Stimulated activated CD4-positive, alpha-beta T cell treated with anti-CD3 and anti-CD28 coated beads, Interleukin-15, amount 100 ng/mL, for 48 hours (primary cell): ENCODE data around the gene SSRP1.
"Not testable (repeated sequence)": the region's sequence is repeated elsewhere in the genome, so short reads cannot be mapped to it uniquely, and the experiment has no call there.

ENCODE experiments used
- DNase-seq, 2 donors: peaks; one replicate each; pipeline ENCODE4 v3.0.0-alpha.2; 2020; ENCODE audit warnings: low read depth in 2 of 2

The SSRP1 gene, protein sequence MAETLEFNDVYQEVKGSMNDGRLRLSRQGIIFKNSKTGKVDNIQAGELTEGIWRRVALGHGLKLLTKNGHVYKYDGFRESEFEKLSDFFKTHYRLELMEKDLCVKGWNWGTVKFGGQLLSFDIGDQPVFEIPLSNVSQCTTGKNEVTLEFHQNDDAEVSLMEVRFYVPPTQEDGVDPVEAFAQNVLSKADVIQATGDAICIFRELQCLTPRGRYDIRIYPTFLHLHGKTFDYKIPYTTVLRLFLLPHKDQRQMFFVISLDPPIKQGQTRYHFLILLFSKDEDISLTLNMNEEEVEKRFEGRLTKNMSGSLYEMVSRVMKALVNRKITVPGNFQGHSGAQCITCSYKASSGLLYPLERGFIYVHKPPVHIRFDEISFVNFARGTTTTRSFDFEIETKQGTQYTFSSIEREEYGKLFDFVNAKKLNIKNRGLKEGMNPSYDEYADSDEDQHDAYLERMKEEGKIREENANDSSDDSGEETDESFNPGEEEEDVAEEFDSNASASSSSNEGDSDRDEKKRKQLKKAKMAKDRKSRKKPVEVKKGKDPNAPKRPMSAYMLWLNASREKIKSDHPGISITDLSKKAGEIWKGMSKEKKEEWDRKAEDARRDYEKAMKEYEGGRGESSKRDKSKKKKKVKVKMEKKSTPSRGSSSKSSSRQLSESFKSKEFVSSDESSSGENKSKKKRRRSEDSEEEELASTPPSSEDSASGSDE

DNA sequence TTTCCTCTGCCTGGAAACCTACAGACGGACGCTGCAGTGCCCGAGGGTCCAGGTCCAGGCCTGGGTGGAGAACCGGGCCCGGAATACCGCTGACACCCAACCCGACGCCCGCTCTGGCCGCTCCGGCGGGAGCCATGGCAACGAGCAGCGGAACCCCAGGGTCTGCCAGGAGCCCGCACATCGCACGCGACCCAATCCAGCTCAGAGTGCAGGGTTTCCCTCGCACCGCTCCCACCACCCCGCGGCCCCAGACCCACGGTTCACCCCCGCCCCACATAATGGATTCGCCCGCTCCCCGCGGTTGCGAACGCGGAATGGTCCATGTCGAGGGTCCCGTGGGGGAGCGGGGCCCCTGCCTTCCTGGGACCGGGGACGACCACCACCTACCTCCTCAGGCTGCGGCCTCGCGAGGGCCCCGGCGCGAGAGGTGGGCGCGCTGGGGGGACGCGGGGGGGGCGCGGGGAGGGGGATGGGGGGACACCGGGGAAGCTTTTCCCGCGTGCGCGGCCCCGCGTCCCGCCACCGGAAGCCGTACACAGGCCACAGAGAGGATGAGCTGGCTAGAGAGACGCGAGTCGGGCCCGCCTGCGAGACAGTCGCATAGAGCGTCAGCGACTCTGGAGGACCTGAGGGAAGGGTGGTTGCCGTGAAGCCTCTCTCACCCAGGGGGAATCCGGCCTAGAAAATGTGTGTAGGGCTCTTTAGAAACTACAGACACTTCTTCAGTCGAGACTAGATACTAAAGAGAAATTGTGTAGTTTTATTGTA lies at the start of gene SSRP1:
TSS of gene SSRP1 (minus strand) at position 550 of the 768 bp plus-strand sequence. CDS start 771 bp downstream, outside the sequence.
- peak; percentile 83 for DNase-seq

DNA sequence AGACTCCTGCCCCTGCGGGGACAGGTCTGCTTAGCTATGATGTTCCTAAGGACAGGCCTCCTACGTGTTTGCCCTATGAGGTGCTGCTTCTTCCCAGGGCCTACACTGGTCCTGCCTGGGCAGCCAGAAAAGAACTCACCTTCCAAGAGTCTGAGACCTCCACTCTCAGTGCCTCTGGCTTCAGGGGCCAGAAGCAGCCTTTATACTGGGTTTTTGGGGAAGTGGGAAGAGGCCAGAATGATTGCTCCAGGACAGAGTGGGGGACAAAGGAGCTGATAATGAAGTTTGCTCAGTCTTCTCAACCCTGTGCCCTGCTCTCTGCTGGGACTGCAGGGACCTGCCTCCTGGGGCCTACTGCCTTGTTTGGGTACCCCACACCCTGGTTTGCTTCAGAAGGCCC lies 45.3 kb upstream of the SSRP1 start, which contains the start of gene PRG3:
TSS of gene PRG3 (minus strand) at position 176 of the 400 bp plus-strand sequence. CDS start 442 bp downstream, outside the sequence.
- no peak for DNase-seq

DNA sequence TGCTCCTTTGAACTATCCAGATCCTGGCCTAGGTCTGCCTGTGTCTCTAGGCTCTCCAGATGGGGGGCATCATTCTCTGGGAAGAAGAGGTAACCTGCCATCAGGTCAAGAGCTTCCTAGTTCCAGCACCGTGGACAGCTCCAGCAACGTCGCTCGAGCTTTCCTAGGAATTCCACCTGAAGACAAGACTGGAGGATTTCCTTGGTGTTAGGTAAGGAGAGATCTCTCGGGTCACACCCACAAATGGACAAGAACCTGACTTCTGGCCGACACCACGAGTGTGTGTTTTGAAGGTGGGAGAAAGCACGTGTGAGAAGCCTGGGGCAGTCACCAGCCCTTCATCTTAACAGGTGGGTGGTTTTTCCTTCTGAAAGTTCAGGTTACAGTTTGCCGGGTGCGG lies 44.0 kb upstream of the SSRP1 start:
- no peak for DNase-seq

DNA sequence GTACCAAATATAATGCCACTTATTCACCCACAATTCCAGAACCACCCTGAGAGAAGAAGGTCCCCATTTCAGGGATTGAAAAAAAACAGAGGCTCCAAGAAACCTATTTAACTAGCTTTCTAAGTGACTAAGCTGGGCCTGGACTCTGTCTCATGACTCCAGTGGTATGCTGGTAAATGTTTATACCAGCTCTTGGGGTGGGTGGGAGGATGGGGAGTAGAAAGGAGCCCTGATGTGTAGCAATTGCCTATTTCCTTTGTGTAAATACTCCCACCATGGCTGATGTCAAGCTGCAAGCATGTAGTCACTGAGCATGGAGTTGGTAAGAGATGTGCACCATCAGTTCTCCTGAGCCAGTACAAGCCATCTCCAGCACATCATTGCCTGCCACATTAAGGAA lies 42.5 kb upstream of the SSRP1 start:
- DNase-seq = no peak

DNA sequence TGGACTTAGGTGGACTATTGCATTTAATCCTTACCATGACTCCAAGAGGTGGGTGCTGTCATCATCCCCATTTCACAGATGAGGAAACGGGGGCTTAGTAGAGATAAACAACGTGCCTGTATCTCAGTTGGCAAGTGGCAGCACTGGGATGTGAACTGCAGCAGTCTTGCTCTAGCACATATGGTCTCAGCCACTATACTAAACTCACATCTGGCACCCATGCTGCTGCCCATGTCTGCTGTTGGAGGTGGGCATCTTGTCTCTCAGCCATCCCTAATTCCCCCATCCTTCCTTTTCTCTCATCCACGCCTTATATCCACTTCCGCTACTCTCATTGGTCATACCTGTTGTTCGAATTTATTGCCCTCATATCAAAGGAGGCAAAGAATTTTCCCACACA lies 41.4 kb upstream of the SSRP1 start:
- DNase-seq = no peak

DNA sequence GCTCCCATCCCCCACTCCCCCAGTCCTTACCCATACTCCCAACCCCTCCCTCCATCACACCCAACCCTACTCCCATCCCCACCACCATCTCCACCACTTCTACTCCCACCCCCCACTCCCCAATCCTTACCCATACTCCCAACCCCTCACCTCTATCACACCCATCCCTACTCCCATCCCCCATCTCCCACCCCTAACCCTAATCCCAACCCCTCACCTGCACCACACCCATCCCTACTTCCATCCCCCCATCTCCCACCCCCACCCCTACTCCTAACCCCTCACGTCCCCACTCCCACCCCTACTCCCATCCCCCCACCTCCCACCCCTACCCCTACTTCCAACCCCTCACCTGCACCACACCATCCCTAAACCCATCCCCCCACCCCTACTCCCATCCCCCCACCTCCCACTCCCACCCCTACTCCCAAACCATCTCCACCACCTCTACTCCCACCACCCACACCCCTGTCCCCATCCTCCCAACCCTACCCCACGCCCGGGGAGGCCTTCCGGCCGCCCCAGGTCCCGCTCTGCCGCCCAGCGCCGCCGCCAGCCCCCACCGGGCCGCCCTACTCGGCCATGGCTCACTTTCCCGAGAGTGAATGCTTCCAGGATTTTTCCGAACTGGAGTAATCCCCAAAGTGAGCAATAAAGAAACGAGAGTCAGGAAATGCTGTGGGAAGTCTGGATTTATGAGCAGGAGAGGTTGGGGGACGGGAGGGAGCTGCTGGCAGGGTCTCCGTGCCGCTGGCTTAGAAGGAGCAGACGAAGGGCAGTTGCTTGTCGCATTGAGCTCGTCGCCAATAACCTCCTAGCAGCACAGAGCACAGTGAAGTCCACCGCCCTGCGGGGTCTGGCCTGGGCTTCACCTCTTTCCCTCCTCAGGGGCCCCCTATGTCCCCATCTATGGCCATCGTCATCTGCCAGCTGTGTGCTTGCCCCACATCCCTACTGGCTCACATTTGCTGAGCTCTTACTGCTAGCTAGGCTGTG lies 40.7 kb upstream of the SSRP1 start:
- no peak for DNase-seq

DNA sequence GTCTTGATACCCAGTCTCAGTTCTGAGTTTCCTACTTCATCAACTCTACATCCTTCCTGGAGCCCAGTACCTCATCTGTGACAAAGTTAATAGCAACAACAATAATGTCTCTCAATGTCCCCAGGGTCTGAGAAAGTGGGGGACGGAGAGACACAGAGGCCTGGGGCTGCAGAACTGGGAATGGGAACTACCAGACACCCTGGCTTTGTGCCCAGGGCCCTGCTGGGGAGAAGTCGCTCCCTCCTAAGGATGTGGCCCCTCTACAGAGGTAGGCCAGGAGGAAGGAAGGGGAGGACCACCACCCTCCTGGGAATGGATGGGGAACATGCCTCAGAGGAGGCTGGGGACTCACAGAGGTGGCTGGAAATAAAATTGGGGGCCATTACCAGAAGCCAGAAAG lies 39.8 kb upstream of the SSRP1 start:
- no peak for DNase-seq

DNA sequence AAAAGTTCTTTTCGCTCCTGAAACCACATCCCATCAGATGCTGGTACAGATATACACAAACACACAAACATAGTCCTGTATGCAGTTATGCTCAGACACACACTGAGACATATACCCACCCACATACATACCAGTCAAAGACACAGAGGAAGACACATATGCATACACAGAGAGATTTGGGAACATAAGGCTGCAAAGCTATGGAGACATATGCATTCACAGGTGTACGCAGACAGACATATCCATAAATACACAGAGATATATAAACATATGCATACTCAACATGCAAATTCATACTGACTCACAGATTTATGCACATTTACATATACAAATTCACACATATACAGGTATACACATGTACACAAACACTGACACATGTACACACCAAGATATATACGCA lies 39.3 kb upstream of the SSRP1 start:
- no peak for DNase-seq

DNA sequence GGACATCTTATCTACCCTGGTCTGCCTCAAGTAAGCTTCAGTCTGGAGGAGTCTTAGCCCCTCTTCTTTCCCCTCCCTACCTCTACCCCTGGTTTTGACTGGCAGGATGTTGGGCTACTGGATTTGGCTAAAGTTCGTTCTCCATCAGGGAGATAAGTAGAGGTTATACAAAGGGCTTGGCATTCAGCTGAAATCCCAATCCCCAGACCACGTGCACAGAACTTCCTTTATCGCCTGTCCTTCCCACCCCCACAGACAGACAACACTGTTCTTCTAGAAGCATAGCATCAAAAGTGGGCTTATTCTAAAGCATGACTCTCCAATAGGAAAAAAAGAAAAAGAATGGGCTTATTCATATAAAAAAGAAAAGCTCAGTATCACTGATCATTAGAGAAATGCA lies 37.5 kb upstream of the SSRP1 start:
- DNase-seq = no peak

DNA sequence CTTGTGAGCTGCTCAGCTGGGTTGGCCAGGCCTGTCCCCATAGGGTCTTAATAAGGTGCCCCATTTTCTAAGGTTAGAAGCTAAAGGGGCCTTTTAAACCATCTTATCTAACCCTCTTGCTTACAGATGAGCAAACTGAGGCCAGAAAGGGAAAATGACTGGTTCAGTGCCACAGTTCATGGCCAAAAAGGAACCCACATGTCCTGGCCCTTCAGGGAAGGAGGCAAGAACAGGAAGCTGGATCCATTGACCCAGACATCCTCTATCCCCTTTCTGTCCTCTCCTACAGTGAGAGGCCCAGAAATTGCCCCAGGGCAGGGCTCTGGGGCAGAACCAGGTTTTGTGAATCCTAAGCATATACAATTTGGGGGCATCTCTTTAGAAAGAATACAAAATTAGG lies 35.2 kb upstream of the SSRP1 start:
- DNase-seq = no peak

DNA sequence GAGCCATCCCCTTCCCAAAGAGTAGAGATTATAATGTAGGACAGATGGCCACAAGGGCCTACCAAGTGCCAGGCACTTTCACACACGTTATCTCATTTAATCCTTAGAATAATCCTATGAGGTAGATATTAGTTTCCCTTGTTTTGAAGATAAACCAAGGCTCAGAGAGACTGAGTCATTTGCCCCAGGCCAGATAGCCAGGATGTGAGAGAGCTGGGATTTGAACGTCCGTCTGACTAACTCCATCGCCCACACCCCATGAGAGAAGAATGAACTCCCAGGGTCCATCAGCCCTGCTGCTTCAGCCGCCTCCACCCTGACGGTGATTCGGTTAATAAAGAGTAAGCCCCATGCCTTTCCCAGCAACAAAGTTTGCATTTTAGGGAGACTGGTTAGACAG lies 34.6 kb upstream of the SSRP1 start:
- no peak for DNase-seq

DNA sequence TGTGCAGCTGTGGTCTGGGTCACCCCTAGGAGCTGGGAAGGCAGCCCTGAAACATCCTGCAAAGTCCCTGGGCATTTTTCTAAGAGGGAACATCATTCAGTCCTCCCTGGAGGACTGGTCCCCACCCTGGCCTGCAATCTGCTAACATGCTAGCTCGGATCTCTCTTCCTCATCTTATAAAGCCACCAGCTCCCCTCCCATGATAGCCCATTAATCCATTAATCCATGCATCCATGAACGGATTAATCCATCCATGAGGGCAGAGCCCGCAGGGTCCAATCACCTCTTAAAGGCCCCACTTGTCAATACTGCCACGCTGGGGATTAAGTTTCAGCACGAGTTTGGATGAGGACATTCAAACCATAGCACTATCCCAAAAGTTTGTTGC lies 33.1 kb upstream of the SSRP1 start:
- DNase-seq = no peak

DNA sequence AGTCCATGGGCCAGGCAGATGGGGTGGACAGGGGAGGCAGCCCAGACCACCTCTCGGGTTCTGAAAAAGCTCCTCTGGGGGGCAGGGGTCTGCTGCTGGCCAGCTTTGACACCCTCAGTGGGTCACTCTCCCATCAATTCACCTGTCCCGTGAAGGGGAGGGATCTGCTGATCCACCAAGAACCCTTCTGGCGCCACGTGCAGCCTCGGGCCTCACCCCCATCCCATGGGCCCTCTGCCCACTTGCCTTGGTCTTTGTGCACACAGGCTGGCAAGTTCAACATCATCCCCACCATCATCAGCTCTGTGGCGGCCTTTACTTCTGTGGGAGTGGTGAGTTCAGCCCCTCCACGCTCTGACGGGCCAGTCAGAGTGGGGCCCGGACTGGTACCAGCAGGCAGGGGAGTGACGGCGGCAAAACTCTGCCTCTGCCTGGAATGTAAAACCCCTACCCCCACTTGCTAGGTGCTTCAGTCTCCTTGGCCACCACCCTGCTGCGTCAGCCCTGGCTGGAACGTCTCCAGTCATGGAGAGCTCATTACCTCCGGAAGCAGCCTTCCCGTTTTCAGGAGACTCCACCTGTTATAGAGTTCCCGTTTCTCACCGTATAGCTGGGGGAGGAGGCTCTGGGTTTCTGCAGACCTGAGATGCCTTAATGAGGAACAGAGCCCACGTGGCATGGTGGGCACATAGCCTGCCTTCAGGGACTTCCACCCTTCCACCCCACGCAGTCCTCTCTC lies 32.6 kb upstream of the SSRP1 start:
- no peak for DNase-seq

DNA sequence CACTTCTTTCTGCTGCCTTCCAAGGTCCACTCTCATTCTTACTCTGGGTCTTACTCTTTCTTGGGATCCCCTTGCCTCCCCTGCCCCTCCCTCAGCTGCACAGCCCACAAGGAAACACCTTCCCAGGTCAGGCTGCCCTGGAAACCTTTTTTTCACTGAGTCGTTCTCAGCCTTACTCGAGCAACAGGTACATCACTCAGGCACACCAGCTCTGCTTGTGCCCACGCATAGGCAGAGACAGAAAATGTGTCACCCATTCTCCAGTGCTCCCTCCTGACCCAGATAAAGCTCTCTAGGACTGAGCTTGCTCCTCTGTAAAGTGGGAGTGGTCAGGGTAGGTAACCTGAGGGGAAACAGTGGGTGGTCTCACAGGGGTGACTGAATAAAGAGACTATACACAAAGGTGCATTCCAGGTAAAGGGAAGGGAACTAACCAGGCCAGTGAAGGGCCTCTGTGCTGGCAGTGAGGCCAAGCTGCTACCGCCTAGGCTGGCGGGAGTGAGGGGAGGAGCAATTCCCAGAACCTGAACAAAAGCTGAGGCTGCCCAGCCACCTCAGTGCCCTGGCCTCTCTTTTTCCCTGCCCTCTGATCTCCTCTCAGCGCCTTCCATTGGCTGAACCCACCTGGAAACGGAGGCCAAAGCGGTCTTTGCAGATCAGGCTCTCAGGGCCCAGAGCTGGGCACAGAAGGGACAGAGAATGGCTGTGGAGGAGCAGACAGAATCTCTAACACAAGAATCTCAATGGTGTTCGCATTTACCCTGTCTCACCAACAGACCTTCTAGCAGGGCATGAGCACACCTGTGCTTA lies 29.4 kb upstream of the SSRP1 start:
- no peak for DNase-seq

DNA sequence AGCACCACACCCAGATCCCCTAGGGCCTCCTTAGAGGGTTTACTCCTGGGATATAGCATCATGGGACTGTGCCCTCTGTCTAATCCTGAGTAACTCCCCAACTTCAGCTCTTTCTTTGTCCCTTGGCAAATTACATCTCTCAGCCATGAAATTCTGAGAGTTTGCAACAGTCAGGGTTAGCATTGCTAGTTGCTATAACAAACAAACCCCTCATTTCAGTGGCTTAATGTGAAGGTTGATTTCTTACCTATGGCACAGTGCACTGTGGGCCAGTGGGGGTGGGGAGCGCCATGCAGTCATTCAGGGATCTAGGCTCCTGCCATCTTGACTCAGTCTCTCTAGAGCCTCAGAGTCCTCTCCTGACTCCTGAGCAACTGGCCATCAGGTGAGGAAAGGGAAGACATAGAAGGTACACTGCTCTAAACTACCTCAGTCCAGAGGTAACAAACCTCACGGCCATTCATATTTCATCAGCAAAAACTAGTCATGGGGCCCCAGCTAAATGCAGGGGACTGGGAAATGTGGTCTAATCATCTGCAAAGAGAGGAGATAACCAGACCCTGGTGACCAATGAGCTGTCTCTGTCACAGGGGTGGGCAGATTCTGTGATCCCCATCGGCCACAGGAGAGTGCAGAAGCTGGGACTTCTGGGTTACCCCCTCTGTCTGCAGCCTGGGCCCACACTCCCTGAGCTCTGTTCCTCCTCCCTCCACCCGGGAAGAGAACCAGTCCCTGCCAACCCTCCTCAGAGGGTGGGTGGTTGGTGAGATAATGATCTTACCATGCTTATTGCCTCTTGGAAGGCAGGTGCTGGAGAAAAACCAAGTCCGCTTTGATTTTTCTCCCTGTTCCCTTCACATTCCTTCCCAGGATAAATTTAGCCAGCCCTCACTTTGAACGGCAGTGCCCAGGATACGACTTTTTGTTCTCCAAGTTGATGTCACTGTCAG lies 27.7 kb upstream of the SSRP1 start:
- no peak for DNase-seq

DNA sequence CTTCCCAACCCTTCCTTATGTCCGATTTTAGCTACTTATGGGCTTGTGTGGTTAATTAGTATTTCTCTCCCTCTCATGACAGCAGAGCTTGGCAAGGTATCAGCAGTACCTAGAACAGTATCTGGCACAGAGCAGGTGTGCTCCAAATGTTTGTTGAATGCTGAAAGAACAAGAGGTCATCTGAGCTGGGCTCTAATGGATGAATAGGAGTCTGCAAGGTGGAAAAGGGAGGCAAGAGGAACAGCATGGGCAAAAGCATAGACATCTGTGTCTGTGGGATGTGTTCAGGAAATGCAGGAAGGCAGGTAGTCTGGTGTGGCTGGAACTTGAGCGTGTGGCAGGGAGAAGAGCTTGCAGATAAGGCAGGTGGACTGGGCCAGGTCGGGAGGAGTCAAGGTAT lies 26.2 kb upstream of the SSRP1 start:
- no peak for DNase-seq

DNA sequence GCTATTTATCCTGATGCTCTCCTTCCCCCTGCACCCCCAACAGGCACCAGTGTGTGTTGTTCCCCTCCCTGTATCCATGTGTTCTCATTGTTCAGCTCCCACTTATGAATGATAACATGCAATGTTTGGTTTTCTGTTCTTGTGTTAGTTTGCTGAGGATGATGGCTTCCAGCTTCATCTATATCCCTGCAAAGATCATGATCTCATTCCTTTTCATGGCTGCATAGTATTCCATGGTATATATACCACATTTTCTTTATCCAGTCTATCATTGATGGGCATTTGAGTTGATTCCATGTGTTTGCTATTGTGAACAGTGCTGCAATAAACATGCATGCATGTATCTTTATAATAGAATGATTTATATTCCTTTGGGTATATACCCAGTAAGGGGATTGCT lies 25.7 kb upstream of the SSRP1 start:
- DNase-seq = not testable (repeated sequence)

DNA sequence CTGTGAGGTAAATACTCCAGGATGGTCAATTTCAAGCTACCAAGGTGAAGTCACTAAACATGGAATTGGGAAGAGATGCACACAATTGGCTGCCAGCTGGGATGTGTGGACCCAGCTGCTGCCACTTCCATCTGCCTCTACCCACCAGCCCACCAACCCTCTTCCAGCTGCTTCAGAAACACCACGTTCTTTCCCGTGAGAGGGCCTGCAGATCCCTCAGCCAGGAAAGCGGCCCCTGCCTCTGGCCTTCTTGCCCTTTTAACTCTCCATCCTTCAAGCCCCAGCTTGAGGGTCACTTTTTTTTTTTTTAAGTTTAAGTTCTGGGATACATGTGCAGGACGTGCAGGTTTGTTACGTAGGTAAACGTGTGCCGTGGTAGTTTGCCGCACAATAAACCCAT lies 25.3 kb upstream of the SSRP1 start:
- DNase-seq = no peak
